HG02642 (cell line): ENCODE data around the gene SPACA6.

Experiments
- ATAC-seq: cut with Tn5 transposase; IDR thresholded peaks from one replicate; pipeline ENCODE4 v1.9.1; 2021; ENCODE audit warnings: mild to moderate bottlenecking; ENCODE audit not compliant: unreplicated experiment, poor library complexity

SPACA6 gene

GRCh38 chr19:51688671-51689571, 4.2 kb upstream of the SPACA6 start:
- ATAC-seq: no peak

- no peak for ATAC-seq
These were observed 3.2 kb upstream of the SPACA6 start for GRCh38 chr19:51689751-51690453.

GRCh38 chr19:51690454-51691073, 2.6 kb upstream of the SPACA6 start:
- ATAC-seq: no peak

- no peak for ATAC-seq
These were observed 2.0 kb upstream of the SPACA6 start for GRCh38 chr19:51691074-51691583.

- no peak for ATAC-seq
These were observed 1.3 kb upstream of the SPACA6 start for GRCh38 chr19:51691584-51692428.

- no peak for ATAC-seq
These were observed 662 bp upstream of the SPACA6 start for GRCh38 chr19:51692468-51692867.

- ATAC-seq: no peak
These were observed 689 bp downstream of the SPACA6 start for GRCh38 chr19:51693819-51694218.

GRCh38 chr19:51694318-51695085, 1.4 kb downstream of the SPACA6 start:
- no peak for ATAC-seq

GRCh38 chr19:51695088-51695487, 2.0 kb downstream of the SPACA6 start:
- ATAC-seq: no peak

GRCh38 chr19:51695702-51696315, 2.7 kb downstream of the SPACA6 start:
- ATAC-seq: no peak

- ATAC-seq: no peak
These were observed 3.5 kb downstream of the SPACA6 start for GRCh38 chr19:51696606-51697005.

- no peak for ATAC-seq
These were observed 4.1 kb downstream of the SPACA6 start for GRCh38 chr19:51697169-51697776.

GRCh38 chr19:51698296-51698695, 5.2 kb downstream of the SPACA6 start:
- ATAC-seq: no peak

GRCh38 chr19:51699170-51699569, 6.0 kb downstream of the SPACA6 start:
- no peak for ATAC-seq

GRCh38 chr19:51701468-51702100, 8.5 kb downstream of the SPACA6 start:
- ATAC-seq: no peak

GRCh38 chr19:51702103-51702824, 9.1 kb downstream of the SPACA6 start:
- no peak for ATAC-seq

GRCh38 chr19:51702825-51703574, 9.9 kb downstream of the SPACA6 start:
- ATAC-seq: no peak
